ENCODE measurements around the gene TOX4. TPM values are rescaled to one million over a fixed set of nuclear protein-coding genes. Genes with fewer than 3 reads are reported as not detected.
A peak's percentile ranks its signal among the peaks of the same experiment; 100 is the strongest.

The TOX4 gene
- total and polyA plus RNA-seq, 9 of the 15 experiments (the other 6 are each of a cell fraction or from before 2014, with no cell fraction given): 9.9 to 76.5 (median 41.0) TPM

- TF ChIP-seq ZBTB17 (CRISPR knock-in tag; IDR thresholded peaks at IDR 0.05) (0 out of 2 replicates have a peak, but pooled peaks have one; percentile 20), ZNF431 (CRISPR knock-in tag; IDR thresholded peaks at IDR 0.05) (0 out of 2 replicates have a peak, but pooled peaks have one; percentile 49), KLF6 (CRISPR knock-in tag; IDR thresholded peaks at IDR 0.05; ENCODE audit: borderline replicate concordance) (no peak), ZNF217 (CRISPR knock-in tag; IDR thresholded peaks at IDR 0.05) (no peak), RBBP5 (IDR thresholded peaks at IDR 0.05; ENCODE audit: borderline replicate concordance, insufficient read depth, low read length, poor library complexity, severe bottlenecking) (peak; percentile 59), SMARCE1 (IDR thresholded peaks at IDR 0.05) (no peak), ZNF280A (IDR thresholded peaks at IDR 0.05; ENCODE audit: low read depth, partially characterized antibody) (no peak), KAT7 (CRISPR knock-in tag; IDR thresholded peaks at IDR 0.05; ENCODE audit: borderline replicate concordance) (no peak)
- TF ChIP-seq, protein P1, sequence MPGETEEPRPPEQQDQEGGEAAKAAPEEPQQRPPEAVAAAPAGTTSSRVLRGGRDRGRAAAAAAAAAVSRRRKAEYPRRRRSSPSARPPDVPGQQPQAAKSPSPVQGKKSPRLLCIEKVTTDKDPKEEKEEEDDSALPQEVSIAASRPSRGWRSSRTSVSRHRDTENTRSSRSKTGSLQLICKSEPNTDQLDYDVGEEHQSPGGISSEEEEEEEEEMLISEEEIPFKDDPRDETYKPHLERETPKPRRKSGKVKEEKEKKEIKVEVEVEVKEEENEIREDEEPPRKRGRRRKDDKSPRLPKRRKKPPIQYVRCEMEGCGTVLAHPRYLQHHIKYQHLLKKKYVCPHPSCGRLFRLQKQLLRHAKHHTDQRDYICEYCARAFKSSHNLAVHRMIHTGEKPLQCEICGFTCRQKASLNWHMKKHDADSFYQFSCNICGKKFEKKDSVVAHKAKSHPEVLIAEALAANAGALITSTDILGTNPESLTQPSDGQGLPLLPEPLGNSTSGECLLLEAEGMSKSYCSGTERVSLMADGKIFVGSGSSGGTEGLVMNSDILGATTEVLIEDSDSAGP (CRISPR knock-in tag; IDR thresholded peaks at IDR 0.05): no peak
- TF ChIP-seq, protein P2, sequence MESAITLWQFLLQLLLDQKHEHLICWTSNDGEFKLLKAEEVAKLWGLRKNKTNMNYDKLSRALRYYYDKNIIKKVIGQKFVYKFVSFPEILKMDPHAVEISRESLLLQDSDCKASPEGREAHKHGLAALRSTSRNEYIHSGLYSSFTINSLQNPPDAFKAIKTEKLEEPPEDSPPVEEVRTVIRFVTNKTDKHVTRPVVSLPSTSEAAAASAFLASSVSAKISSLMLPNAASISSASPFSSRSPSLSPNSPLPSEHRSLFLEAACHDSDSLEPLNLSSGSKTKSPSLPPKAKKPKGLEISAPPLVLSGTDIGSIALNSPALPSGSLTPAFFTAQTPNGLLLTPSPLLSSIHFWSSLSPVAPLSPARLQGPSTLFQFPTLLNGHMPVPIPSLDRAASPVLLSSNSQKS (CRISPR knock-in tag; IDR thresholded peaks at IDR 0.05): no peak
- TF ChIP-seq, protein P3, sequence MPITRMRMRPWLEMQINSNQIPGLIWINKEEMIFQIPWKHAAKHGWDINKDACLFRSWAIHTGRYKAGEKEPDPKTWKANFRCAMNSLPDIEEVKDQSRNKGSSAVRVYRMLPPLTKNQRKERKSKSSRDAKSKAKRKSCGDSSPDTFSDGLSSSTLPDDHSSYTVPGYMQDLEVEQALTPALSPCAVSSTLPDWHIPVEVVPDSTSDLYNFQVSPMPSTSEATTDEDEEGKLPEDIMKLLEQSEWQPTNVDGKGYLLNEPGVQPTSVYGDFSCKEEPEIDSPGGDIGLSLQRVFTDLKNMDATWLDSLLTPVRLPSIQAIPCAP (CRISPR knock-in tag; IDR thresholded peaks at IDR 0.05; ENCODE audit: borderline replicate concordance): no peak
- TF ChIP-seq, protein P4, sequence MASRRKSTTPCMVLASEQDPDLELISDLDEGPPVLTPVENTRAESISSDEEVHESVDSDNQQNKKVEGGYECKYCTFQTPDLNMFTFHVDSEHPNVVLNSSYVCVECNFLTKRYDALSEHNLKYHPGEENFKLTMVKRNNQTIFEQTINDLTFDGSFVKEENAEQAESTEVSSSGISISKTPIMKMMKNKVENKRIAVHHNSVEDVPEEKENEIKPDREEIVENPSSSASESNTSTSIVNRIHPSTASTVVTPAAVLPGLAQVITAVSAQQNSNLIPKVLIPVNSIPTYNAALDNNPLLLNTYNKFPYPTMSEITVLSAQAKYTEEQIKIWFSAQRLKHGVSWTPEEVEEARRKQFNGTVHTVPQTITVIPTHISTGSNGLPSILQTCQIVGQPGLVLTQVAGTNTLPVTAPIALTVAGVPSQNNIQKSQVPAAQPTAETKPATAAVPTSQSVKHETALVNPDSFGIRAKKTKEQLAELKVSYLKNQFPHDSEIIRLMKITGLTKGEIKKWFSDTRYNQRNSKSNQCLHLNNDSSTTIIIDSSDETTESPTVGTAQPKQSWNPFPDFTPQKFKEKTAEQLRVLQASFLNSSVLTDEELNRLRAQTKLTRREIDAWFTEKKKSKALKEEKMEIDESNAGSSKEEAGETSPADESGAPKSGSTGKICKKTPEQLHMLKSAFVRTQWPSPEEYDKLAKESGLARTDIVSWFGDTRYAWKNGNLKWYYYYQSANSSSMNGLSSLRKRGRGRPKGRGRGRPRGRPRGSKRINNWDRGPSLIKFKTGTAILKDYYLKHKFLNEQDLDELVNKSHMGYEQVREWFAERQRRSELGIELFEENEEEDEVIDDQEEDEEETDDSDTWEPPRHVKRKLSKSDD (conservative IDR thresholded peaks at IDR 0.05; ENCODE audit: low read length): no peak
- TF ChIP-seq, protein P5, sequence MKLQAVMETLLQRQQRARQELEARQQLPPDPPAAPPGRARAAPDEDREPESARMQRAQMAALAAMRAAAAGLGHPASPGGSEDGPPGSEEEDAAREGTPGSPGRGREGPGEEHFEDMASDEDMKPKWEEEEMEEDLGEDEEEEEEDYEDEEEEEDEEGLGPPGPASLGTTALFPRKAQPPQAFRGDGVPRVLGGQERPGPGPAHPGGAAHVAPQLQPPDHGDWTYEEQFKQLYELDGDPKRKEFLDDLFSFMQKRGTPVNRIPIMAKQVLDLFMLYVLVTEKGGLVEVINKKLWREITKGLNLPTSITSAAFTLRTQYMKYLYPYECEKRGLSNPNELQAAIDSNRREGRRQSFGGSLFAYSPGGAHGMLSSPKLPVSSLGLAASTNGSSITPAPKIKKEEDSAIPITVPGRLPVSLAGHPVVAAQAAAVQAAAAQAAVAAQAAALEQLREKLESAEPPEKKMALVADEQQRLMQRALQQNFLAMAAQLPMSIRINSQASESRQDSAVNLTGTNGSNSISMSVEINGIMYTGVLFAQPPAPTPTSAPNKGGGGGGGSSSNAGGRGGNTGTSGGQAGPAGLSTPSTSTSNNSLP (IDR thresholded peaks at IDR 0.05; ENCODE audit: borderline replicate concordance, low read depth, low read length): no peak
- TF ChIP-seq, protein P6, sequence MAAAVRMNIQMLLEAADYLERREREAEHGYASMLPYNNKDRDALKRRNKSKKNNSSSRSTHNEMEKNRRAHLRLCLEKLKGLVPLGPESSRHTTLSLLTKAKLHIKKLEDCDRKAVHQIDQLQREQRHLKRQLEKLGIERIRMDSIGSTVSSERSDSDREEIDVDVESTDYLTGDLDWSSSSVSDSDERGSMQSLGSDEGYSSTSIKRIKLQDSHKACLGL (CRISPR knock-in tag; IDR thresholded peaks at IDR 0.05; ENCODE audit: borderline replicate concordance, poor library complexity, severe bottlenecking): no peak
Observed at GRCh38 chr14:21510735-21511657, 34.0 kb downstream of the TOX4 start, which contains the start of gene METTL3 (continued).
